H9 (cell line): ENCODE results near the gene CCDC187. TPM values are rescaled to one million over a fixed set of nuclear protein-coding genes. Genes with fewer than 3 reads are reported as not detected.

Experiments used
- DNase-seq: peaks from one replicate; pipeline ENCODE4 v3.0.0-alpha.2; 2017
- H2AFZ ChIP-seq: one replicate; pipeline ENCODE4 v1.6.1; 2013; ENCODE audit warnings: mild to moderate bottlenecking, low read length, control low read depth, moderate library complexity
- H2AK5ac ChIP-seq: 2 replicates; pipeline ENCODE4 v1.6.1; 2013; ENCODE audit warnings: low read length, control low read depth, mixed read lengths; ENCODE audit not compliant: insufficient read length
- H2BK120ac ChIP-seq: one replicate; pipeline ENCODE4 v1.6.1; 2013; ENCODE audit warnings: low read depth, mild to moderate bottlenecking, low read length, control low read depth, inconsistent platforms; ENCODE audit not compliant: poor library complexity, severe bottlenecking
- H2BK12ac ChIP-seq: 2 replicates; pipeline ENCODE4 v1.6.1; 2013; ENCODE audit warnings: low read length, control low read depth, mixed read lengths, low read depth; ENCODE audit not compliant: insufficient read length
- H2BK15ac ChIP-seq: 2 replicates; pipeline ENCODE4 v1.6.1; 2013; ENCODE audit warnings: low read depth, low read length, control low read depth
- H2BK20ac ChIP-seq: one replicate; pipeline ENCODE4 v1.6.1; 2013; ENCODE audit warnings: low read depth, mild to moderate bottlenecking, low read length, control low read depth, inconsistent platforms; ENCODE audit not compliant: poor library complexity, severe bottlenecking
- H2BK5ac ChIP-seq: 2 replicates; pipeline ENCODE4 v1.6.1; 2013; ENCODE audit warnings: low read length, control low read depth, mixed read lengths; ENCODE audit not compliant: insufficient read length
- H3K14ac ChIP-seq: 2 replicates; pipeline ENCODE4 v1.6.1; 2013; ENCODE audit warnings: low read length, control low read depth; ENCODE audit not compliant: insufficient read depth
- H3K18ac ChIP-seq: 2 replicates; pipeline ENCODE4 v1.6.1; 2013; ENCODE audit warnings: low read depth, mild to moderate bottlenecking, mixed read lengths, low read length, control low read depth; ENCODE audit not compliant: insufficient read length
- H3K23ac ChIP-seq: 2 replicates; pipeline ENCODE4 v1.6.1; 2013; ENCODE audit warnings: low read length, control low read depth, mixed read lengths, low read depth; ENCODE audit not compliant: insufficient read length
- H3K23me2 ChIP-seq: 2 replicates; pipeline ENCODE4 v1.6.1; 2013; ENCODE audit warnings: low read depth, mild to moderate bottlenecking, mixed read lengths, low read length, control low read depth; ENCODE audit not compliant: insufficient read length, poor library complexity, severe bottlenecking
- H3K27ac ChIP-seq: 2 replicates; pipeline ENCODE4 v1.5.1; 2013; ENCODE audit warnings: low read length, control low read depth, mixed read lengths, low read depth; ENCODE audit not compliant: insufficient read length
- H3K27me3 ChIP-seq: 2 replicates; pipeline ENCODE4 v1.6.1; 2013; ENCODE audit warnings: low read length, control low read depth, inconsistent platforms; ENCODE audit not compliant: insufficient read depth
- H3K4ac ChIP-seq: 2 replicates; pipeline ENCODE4 v1.6.1; 2013; ENCODE audit warnings: low read depth, mild to moderate bottlenecking, control low read depth, inconsistent platforms, low read length, moderate library complexity
- H3K4me1 ChIP-seq: 2 replicates; pipeline ENCODE4 v1.6.1; 2013; ENCODE audit warnings: low read length, control low read depth, inconsistent platforms; ENCODE audit not compliant: insufficient read depth
- H3K4me2 ChIP-seq: 2 replicates; pipeline ENCODE4 v1.6.1; 2013; ENCODE audit warnings: low read length, control low read depth, mixed read lengths; ENCODE audit not compliant: insufficient read length, insufficient read depth
- H3K56ac ChIP-seq: 2 replicates; pipeline ENCODE4 v1.6.1; 2013; ENCODE audit warnings: low read depth, mild to moderate bottlenecking, mixed read lengths, low read length, control low read depth; ENCODE audit not compliant: insufficient read length
- H3K79me1 ChIP-seq: 2 replicates; pipeline ENCODE4 v1.6.1; 2013; ENCODE audit warnings: low read depth, mild to moderate bottlenecking, moderate library complexity, low read length, control low read depth, inconsistent platforms; ENCODE audit not compliant: insufficient read depth, poor library complexity, severe bottlenecking
- H3K79me2 ChIP-seq: 2 replicates; pipeline ENCODE4 v1.6.1; 2013; ENCODE audit warnings: low read length, control low read depth, inconsistent platforms; ENCODE audit not compliant: insufficient read depth
- H3K9ac ChIP-seq: 2 replicates; pipeline ENCODE4 v1.6.1; 2013; ENCODE audit warnings: low read length, control low read depth, mixed read lengths; ENCODE audit not compliant: insufficient read length; ENCODE audit errors: extremely low read depth
- H3K9me3 ChIP-seq: one replicate; pipeline ENCODE4 v1.6.1; 2013; ENCODE audit warnings: low read depth, low read length, inconsistent platforms; ENCODE audit not compliant: control insufficient read depth
- H3T11ph ChIP-seq: one replicate; pipeline ENCODE4 v1.6.1; 2013; ENCODE audit warnings: mild to moderate bottlenecking, low read length, control low read depth, inconsistent platforms
- H4K20me1 ChIP-seq: one replicate; pipeline ENCODE4 v1.6.1; 2013; ENCODE audit not compliant: control insufficient read depth, insufficient read length, insufficient read depth
- H4K5ac ChIP-seq: 2 replicates; pipeline ENCODE4 v1.6.1; 2013; ENCODE audit warnings: low read depth, mild to moderate bottlenecking, mixed read lengths, low read length, control low read depth; ENCODE audit not compliant: insufficient read length
- H4K8ac ChIP-seq: replicated peaks from 2 replicates; pipeline ENCODE4 v1.6.1; 2013; ENCODE audit warnings: low read length, control low read depth, mixed read lengths, low read depth; ENCODE audit not compliant: insufficient read length
- H4K91ac ChIP-seq: 2 replicates; pipeline ENCODE4 v1.6.1; 2013; ENCODE audit warnings: low read depth, mild to moderate bottlenecking, moderate library complexity, mixed read lengths, low read length, control low read depth; ENCODE audit not compliant: insufficient read length
- H3K27ac Mint-ChIP-seq, 3 experiments: 2 replicates in 2 of 3; 3 replicates in 1 of 3; pipeline ENCODE4 v1.8.0; 2020 to 2021; ENCODE audit warnings: mixed read lengths in 3 of 3, mild to moderate bottlenecking in 1 of 3, moderate library complexity in 1 of 3
- H3K27me3 Mint-ChIP-seq: 2 replicates; pipeline ENCODE4 v1.8.0; 2021; ENCODE audit warnings: low read depth, mild to moderate bottlenecking, moderate library complexity, mixed read lengths
- H3K36me3 Mint-ChIP-seq, 3 experiments: 2 replicates in 2 of 3; 3 replicates in 1 of 3; pipeline ENCODE4 v1.8.0; 2020 to 2021; ENCODE audit warnings: low read depth in 3 of 3, mixed read lengths in 3 of 3; ENCODE audit not compliant: insufficient read depth in 1 of 3
- H3K4me1 Mint-ChIP-seq, 2 experiments: 2 replicates each; pipeline ENCODE4 v1.8.0; 2020; ENCODE audit warnings: mixed read lengths in 2 of 2
- H3K4me3 Mint-ChIP-seq, 2 experiments: 2 replicates in 1 of 2; 3 replicates in 1 of 2; pipeline ENCODE4 v1.8.0; 2020 to 2021; ENCODE audit warnings: mild to moderate bottlenecking in 2 of 2, mixed read lengths in 2 of 2, moderate library complexity in 1 of 2
- H3K9me3 Mint-ChIP-seq, 2 experiments: 2 replicates in 1 of 2; 3 replicates in 1 of 2; pipeline ENCODE4 v1.8.0; 2020; ENCODE audit warnings: mild to moderate bottlenecking in 2 of 2, mixed read lengths in 2 of 2, moderate library complexity in 1 of 2
- CTCF ChIP-seq: fragments of 200-600 bp; sonication (generic); conservative IDR thresholded peaks from 3 replicates; pipeline ENCODE4 v1.8.0; 2021; ENCODE audit warnings: antibody characterized with exemption, mild to moderate bottlenecking
- WGBS: extraction: QIAGEN DNeasy Blood & Tissue Kit; methylation state at CpG from one replicate; pipeline ENCODE4 v1.1.7; 2013; ENCODE audit warnings: missing lambda C conversion rate, low lambda C conversion rate, mixed read lengths; ENCODE audit not compliant: insufficient read length; ENCODE audit errors: extremely low coverage; 5-methylcytosine and 5-hydroxymethylcytosine counted together
- total RNA-seq: library from RNA; stranded (reverse); gene quantifications from 2 replicates; pipeline ENCODE4 v1.2.1, GENCODE V29; 2021

Gene CCDC187
- total RNA-seq, 1 experiment from 2014 or later, result 0.07 TPM

DNA sequence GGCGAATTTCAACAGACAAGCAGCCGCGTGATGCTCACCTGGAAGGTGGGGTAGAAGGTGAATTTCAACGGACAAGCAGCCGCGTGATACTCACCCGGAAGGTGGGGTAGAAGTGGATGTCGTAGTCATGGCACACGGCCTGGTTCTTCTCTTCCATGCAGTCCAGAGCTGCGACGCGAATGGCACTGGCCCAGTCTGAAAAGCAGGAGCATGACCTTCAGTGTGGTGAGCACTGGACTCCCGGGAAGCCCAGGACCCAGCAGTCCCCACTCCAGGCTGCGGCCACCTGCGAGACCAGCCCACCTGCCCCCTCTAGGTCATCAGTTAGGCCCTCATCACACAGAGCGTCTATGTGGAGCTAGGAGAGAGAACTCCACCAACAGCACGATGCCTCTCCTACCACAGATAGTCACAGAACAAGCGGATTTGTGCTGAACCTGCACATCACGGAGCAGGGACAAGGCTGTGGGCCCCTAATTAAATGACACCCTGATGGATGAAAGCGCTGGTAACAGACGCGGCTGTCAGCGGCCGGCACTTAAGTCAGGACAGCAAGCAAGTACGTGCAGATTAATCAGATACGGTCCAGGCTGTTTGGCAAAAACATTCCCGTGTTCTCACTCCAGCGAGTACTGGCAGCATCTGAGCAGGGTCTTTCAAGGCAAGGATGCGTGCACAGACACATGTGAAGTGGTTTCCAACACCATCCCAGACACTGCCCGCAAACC lies 77.0 kb downstream of the CCDC187 start:
- no peak for DNase-seq
- H2BK12ac ChIP-seq, result no peak overlapping the region
- H3K27me3 ChIP-seq, result no peaks in the 10 kb centered on the region
- WGBS, result no CpG with 5 or more reads among the region's 30 CpGs
- Mint-ChIP-seq H3K4me1 (peaks cover 0 to 5% of the 10 kb centered on the region in 2 experiments; a peak in 2 of 4 replicates), H3K9me3 (no peaks in the 10 kb centered on the region), H3K4me3 (no peak overlapping the region), H3K36me3 (peaks cover 16 to 26% (median 17%) of the 10 kb centered on the region in 3 experiments), H3K27ac (peak overlapping the region; percentile 57 to 87 (median 77); a peak in 3 of 7 replicates), H3K27me3 (no peaks in the 10 kb centered on the region)
- H3K18ac ChIP-seq, result no peak overlapping the region
- H2BK5ac ChIP-seq, result no peak overlapping the region
- no peak overlapping the region for H2BK120ac ChIP-seq
- H3K79me2 ChIP-seq, result peaks cover 4% of the 10 kb centered on the region; the same call in 1 of the 2 replicates
- H2BK15ac ChIP-seq, result no peak overlapping the region
- no peak overlapping the region for H3K23ac ChIP-seq
- H3K4me1 ChIP-seq, result no peaks in the 10 kb centered on the region
- no peak overlapping the region for H3K4me2 ChIP-seq
- H3T11ph ChIP-seq, result no peak overlapping the region
- H4K20me1 ChIP-seq, result no peaks in the 10 kb centered on the region
- no peak overlapping the region; the same call in 1 of the 2 replicates for H3K14ac ChIP-seq
- no peaks in the 10 kb centered on the region for H3K79me1 ChIP-seq
- H2AFZ ChIP-seq, result no peak overlapping the region
- no peak overlapping the region for H3K9ac ChIP-seq
- H4K8ac ChIP-seq, result no peak overlapping the region
- H3K4ac ChIP-seq, result no peak overlapping the region
- no peak for TF ChIP-seq CTCF
- H2BK20ac ChIP-seq, result no peak overlapping the region
- H2AK5ac ChIP-seq, result no peak overlapping the region
- H3K56ac ChIP-seq, result no peak overlapping the region
- no peak overlapping the region for H4K5ac ChIP-seq
- no peaks in the 10 kb centered on the region for H3K23me2 ChIP-seq
- H4K91ac ChIP-seq, result no peak overlapping the region
- no peak overlapping the region for H3K27ac ChIP-seq
- H3K9me3 ChIP-seq, result no peaks in the 10 kb centered on the region
